HG03108 (cell line): ENCODE results near the gene KLHDC9.
"Not testable (repeated sequence)": the region's sequence is repeated elsewhere in the genome, so short reads cannot be mapped to it uniquely, and the experiment has no call there.

Experiments
- ATAC-seq: cut with Tn5 transposase; IDR thresholded peaks from one replicate; pipeline ENCODE4 v1.9.1; 2021; ENCODE audit warnings: moderate library complexity; ENCODE audit not compliant: unreplicated experiment

Gene KLHDC9

DNA sequence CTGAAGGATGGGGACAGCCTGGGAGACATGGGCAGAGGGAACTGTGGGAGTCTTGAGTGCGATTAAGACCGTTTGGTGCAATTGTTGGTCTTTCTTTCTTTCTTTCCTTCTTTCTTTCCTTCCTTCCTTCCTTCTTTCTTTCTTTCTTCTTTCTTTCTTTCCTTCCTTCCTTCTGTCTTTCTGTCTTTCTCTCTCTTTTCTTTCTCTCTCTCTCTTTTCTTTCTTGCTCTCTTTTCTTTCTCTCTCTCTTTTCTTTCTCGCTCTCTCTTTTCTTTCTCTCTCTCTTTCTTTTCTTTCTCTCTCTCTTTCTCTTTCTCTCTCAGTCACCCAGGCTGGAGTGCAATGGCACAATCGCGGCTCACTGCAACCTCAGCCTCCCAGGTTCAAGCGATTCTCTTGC, 2.9 kb upstream of the KLHDC9 start:
- ATAC-seq = no peak

DNA sequence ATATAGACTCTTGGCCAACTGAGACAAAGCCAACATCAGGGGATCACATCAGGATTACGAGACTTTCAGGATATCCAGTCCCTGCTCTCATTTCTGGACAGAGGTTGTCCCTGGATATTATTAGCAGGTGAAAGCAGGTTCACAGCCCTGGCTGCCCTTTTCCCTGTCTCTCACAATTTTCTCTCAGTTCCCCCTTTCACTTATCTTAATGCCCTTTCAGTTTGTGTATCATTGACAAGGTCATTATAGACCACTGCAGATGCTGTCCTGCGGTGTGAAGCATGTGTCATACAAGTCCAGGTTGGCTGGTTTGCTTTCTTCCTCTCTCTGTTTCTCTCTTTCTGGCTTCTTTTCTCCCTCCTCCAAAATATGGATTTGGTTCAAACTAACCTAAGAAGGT, 2.1 kb upstream of the KLHDC9 start:
- peak; percentile 32 for ATAC-seq

DNA sequence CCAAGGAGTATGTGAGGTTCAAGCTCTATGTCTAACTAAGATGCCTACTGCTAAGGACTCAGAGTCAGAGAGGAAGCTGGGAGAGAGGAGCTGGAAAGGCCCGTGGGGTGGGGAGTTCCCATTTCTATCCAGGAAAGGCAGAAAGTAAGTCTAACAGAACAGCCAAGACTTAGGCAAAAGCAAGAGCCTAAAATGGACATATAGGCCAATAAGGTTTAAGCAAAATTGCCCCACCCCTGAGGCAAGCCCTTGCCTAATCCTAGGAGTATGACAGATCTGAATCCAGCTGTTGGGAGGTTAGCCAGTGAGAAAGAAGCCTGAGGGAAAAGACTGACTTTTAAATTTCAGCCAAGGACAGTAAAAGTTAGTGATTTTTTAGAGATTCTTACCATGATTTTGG, 1.6 kb upstream of the KLHDC9 start:
- ATAC-seq = no peak

DNA sequence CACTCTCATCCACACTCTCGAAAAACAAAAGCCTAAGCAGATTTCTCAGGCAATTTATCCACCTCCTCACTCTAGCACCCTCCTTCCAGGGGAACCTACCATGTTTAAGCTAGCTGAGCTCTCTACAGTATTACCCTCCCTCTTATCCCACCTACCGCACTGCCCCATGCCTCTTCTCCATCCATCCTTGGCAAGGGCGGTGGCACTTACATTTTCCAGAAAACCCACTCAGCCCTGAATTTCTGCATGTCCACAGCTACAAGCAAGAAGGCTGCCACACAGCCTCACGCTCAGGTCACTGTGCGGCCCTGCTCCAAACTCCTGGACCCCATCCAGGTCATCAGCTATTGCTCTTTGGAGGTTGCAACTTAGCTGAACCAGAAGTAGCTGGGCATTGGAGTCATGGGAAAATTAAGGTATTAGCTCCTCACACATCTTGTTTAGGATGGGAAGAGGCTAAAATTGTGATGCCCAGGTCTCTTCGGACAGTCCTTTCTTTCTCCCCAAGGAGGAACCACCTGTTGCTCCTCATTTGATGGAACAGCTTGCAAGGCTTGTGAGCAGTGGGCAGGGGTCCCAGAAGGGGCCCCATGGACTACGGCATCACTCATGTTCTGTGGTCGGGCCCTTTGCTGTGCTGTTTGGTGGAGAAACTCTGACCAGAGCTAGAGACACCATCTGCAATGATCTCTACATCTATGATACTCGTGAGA, 1.1 kb downstream of the KLHDC9 start:
- ATAC-seq = no peak

DNA sequence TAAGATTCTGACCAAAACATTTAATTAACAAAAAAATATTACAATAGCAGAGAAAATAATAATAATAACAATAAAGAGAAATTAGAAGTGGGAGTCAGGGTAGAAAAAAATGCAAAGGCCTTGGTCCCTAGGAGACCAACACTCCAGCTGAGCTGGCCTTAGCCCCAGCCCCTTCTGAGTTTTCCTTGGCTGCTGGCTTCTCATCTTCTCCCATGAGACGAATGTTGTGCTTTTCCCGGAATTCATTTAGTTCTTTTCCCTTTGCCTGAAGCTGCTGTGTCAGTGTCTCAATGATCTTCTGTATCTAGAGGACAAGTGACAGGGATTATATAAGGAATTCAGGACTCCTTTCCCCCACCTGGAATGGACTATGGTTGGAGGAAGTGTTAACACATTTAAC, 2.4 kb downstream of the KLHDC9 start:
- no peak for ATAC-seq

DNA sequence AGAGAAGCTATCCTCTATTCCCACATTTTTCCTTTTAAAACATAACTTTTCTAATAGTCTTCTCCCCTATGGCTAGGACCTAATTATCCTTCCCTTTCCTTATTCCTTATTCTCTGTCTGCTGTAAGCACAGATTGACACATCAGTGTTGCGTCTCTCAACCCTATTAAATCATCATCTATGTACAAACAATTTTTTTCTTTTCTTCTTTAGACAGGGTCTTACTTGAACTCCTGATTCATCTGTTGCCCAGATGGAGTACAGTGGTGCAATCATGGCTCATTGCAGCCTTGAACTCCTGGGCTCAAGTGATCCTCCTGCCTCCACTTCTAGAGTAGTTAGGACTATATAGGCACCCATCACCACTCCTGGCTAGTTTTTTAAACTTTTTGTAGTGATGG, 8.3 kb downstream of the KLHDC9 start:
- no peak for ATAC-seq

DNA sequence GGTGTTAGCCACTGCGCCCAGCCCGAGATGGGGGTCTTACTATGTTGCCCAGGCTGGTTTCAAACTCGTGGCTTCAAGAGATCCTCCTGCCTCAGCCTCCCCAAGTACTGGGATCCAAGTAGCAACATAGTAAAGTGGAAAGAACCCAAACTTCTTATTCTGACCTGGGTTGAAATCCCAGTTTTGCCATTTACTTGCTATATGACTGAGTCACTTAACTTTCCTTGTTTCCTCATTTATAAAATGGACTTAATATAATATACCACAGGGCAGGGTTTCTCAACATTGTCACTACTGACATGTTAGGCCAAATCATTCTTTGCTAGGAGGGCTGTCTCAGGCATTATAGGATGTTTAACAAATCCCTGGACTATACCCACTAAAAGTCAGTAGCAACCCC, 13.0 kb downstream of the KLHDC9 start:
- no peak for ATAC-seq

DNA sequence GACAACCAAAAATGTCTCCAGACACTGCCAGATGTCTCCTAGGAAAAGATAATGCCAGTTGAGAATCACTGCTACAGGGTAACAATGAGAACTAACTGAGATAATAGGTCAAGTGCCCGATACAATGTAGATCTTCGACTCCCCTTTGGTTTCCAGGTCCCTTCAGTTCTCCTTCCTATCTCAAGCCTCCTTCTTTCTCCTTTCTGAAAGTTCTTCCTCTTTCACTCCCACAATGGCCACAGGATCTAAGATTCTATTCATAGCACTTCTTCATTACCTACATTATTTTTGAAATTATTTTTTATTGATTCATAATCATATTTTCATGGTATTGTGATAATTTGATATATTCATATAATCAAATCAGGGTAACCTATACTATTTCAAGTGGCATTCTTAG, 13.4 kb downstream of the KLHDC9 start:
- no peak for ATAC-seq

DNA sequence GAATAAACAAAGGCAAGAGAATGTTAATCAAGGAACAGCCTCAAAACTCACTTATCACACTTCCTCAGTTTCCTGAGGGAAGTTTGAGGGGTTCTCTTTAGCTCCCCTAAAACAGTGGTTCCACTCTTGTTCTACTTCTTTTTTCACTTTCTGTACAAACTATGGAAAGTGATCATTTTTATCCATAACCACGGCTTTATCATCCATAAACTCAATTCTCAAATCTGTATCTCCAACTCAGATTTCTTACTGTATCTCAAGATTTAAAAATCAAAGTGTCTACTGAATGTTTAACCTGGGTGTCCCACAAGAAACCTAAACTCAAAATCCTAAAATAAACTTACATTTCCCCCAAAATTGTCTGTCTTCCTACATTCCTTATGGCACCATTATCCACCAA, 15.8 kb downstream of the KLHDC9 start:
- no peak for ATAC-seq

DNA sequence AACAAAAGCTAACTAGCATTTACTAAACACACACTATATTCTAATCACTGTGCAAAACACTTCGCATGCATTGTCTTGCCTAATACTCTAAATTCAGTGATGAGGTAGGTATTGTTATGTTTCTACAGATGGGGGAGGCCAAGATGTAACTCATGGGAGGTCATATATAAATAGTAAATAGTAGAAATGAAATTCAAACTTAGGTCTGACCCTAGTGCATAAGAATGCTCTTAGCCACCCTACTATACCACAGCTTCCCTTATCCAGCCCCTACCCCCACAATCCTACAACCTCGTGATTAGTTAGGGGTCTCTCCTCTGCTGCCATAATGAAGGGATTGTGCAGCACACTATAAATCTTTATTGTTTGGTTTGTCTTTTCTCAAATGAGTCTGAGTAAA, 16.4 kb downstream of the KLHDC9 start:
- ATAC-seq = no peak

DNA sequence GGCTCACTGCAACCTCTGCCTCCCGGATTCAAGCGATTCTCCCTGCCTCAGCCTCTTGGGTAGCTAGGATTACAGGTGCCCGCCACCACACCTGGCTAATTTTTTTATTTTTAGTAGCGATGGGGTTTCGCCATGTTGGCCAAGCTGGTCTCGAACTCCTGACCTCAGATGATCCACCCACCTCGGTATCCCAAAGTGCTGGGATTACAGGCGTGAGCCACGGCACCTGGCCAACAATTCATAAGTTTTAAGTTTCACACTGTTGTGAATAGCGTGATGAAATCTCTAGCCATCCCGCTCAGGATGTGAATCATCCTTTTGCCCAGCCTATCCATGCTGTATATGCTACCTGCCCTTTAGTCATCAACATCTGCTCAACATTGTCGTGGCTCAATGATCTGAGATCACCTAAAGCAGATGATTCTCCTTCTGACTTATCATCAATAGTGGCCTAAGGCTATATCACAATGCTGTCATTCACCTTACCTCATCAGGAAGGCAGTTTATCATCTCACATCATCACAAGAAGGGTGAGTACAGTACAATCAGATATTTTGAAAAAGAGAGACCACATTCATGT, 17.1 kb downstream of the KLHDC9 start:
- ATAC-seq = no peak

DNA sequence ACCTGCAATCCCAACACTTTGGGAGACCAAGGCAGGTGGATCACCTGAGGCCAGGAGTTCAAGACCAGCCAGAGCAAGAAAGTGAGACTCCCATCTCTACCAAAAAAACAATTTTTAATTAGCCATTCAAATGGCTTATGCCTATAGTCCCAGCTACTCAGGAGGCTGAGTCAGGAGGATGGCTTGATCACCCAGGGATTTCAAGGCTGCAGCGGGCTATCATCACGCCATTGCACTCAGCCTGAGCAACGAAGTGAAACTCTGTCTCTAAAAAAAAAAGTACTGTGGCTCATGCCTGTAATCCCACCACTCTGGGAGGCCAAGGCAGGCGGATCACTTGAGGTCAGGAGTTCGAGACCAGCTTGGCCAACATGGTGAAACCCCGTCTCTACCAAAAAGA, 17.8 kb downstream of the KLHDC9 start:
- ATAC-seq = not testable (repeated sequence)

DNA sequence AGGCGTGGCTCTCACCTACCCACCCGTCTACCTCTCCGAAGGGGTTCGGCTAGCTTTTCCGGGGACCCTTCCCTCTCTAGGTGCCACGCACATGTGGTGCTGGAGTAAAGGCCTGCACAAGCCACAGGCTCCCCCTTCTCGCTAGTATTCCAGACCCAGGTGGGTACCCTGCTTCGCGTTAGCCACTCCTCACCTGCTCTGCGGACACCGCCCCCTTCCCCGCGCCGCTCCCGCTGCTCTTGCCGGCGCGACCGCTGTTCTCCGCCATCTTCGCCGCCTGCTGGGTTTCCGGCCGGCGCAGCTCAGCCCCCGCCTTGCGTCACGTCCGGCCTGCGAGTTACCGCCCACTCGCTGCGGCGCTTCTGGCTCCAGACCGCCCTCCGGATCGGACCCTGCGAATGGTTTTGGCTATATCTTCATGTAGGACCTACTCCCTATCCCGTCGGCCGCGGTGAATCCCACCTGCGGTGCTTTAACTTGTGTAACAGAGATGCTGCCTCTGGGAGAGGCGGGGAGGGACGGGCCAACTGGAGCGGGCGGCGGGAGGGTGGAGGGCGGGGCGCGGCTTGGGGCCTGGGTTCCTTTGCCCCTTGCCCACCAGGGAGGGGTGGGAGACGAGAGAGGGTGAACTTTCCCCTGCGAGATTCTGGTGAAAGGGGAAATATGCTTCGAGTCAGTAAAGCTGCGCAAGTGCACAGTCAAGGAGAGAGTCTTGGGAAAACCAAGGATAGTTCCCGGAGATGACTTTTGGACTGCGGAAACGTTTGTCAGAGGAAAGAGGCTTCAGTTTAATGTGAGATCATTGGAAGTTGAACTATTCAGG, 19.8 kb downstream of the KLHDC9 start, which contains the start of the genes NIT1 and PFDN2:
Gene NIT1 (plus strand): TSS at position 347 of the 823 bp plus-strand sequence. CDS start 72 bp downstream, at position 419.
Gene PFDN2 (minus strand): TSS at position 279 of the 823 bp plus-strand sequence. CDS start 11 bp downstream, at position 268.
- ATAC-seq = peak; percentile 83

DNA sequence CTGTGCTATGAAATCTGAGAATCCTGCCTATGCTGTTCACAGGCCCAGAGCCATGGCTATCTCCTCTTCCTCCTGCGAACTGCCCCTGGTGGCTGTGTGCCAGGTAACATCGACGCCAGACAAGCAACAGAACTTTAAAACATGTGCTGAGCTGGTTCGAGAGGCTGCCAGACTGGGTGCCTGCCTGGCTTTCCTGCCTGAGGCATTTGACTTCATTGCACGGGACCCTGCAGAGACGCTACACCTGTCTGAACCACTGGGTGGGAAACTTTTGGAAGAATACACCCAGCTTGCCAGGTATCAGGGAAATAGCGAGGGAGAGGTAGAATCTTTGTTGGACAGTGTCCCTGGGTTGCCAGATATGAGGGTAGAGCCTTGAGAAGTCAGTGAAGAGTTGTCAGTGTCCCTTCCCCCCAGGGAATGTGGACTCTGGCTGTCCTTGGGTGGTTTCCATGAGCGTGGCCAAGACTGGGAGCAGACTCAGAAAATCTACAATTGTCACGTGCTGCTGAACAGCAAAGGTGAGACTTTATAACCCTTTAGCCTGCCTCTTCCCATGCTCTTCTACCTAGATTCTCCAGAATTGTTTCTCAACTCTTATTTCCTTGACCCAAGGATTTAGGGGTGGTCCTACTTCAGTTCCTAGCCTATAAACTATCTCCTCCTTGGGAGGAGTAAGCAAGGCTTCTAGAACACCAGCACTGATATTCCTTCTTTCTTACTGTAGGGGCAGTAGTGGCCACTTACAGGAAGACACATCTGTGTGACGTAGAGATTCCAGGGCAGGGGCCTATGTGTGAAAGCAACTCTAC, 21.1 kb downstream of the KLHDC9 start:
- ATAC-seq = peak; percentile 40

DNA sequence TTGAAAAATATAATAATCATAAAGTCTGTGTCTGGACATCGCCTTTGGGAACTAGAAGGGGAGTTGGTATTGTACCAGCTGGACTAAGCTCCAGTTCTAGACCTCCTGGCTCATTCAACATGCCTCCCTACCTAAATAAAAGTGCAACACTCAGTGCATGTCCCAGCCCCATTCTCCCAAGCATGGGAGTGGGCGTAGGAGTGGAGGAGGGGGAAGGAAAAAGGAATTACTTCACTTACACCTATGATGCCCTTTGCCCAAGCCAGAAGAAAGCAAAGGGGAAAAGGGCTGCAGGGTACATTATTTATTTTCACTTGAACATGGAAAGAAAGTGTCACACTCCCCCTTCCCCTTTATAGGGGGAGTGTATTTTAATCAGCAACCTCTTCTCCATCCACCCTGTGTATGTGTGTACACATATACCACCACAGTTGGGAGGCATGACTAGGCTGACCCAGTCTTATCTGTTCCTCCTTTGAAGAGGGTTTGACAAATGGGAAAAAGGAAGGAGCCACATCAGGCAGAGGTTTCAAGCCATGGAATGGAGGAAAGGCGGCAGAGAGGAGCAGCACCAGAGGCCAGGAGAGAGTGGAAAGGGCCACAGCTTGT, 23.0 kb downstream of the KLHDC9 start:
- ATAC-seq = no peak

DNA sequence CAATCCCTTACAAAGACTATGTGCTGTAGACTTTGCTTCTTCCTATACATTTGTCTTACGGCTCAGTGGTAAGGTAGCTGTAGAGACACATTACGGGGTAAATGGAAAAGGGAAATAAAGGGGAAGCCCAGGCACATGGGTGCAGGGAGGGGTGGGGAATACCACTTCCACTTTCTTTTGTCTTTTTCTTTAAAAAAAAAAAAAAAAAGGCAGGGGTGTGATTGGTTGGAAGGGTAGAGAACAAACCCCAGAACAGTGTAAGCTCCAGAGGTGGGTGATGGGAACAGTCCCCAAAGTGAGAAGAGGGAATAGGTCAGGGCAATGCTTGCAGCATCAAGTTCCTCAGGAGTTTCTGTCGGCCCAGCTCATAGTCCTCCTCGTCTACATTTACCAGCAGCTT, 23.7 kb downstream of the KLHDC9 start:
- ATAC-seq = no peak

DNA sequence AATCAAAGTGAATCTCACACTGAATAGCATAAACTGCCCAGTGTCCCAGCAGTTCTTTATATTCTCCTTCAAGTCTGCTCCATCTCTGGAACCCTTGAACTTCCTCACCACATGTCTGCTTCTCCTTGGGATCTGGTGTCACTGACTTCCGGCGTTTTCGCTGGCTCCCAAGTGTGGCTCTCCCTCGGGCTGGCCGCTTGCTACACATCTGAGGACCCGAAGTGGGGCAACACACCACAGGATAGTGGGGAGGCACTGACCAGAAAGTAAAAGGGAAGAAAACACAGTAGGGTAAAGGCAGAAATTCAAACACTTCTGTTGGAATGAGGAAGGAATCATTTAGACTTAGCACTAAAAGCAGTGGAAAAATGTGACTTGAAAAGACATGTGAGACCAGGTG, 24.8 kb downstream of the KLHDC9 start:
- ATAC-seq = no peak

DNA sequence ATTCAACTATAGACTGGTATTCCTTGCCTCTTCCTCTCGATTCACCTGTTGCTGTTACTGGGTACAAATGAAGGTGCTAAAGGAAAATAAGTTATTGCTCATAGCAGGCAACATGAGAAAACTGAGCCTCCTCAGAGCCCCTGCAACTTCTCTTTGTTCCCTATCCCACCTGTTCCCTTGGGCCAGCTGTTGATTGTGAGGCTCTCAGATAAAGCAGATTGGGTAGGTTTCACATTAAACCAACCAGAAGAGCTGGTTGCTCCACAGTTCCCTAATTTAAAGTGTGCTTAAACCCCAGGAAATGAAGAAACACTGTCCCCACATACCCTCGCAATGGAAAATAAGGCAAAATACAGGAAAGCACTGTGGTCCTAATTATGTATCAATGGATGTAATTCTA, 29.5 kb downstream of the KLHDC9 start:
- no peak for ATAC-seq

DNA sequence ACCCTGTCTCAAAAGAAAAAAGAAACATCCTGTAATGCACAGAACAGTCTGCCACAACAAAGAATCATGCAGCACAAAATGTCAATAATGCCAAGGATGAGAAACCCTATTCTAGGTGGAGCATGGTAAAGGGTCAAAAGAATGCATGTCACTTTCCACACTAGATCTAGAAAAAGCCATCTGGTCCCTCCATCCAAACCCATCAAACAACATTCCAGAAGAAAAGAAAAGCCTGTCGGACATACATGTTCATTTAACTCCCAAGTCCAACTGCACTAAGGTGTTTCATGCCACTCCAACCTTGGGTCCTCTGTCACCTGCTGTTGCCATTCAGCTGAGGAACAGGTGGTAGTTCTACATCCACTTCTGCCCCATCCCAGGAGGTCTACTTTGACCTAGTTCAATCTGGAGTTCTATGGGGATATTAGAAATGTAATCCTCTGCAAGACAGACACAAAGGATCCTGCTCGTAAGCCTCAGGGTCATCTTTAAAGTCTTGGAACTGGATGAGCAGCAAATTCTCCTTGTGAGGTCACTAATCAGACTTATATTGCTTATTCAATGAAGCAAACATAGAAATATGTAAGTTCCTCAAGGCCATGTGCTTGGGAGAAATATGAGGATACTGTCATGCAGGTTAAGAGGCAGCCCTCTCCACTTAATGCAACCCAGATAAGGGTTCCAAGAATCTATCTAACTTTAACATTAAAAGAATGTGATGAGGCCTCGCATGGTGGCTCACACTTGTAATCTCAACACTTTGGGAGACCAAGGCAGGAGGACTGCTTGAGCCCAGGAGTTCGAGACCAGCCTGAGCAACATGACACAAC, 30.6 kb downstream of the KLHDC9 start:
- ATAC-seq = no peak

DNA sequence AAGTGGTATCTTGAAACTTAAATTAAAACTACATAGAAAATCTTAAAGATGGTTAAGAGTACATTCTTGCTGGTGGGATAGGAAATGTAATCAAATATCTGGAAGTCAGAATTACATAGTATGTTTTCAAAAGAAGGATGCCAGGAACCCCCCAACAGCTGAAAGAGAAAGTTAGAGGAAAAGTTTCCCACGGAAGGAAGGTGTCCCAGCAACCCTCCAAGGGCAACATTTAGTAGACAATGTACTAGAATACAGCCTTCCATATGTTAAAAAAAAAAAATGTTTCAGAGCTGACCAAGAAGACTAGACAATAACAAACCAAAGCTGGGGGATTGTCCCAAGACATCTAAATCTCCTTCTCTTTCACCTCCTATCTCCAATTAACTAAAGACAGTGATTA, 32.1 kb downstream of the KLHDC9 start:
- no peak for ATAC-seq
